OCI-LY1 (cell line): ENCODE results near the gene GJB4.

Experiments
- H2AFZ ChIP-seq: fragments of 200-600 bp; sonication (generic), shearing (Covaris generic); 2 replicates; pipeline ENCODE4 v1.6.0; 2014; ENCODE audit warnings: antibody characterized with exemption, mild to moderate bottlenecking, low read length
- H3F3A ChIP-seq: fragments of 200-600 bp; sonication (generic), shearing (Covaris generic); 2 replicates; pipeline ENCODE4 v1.6.0; 2014; ENCODE audit warnings: mild to moderate bottlenecking, antibody characterized with exemption, low read length, moderate library complexity; ENCODE audit not compliant: insufficient read depth
- H3K27ac ChIP-seq: fragments of 200-600 bp; sonication (generic); 2 replicates; pipeline ENCODE4 v1.5.1; 2014; ENCODE audit warnings: low read length, mixed run types, mild to moderate bottlenecking, low read depth; ENCODE audit not compliant: poor library complexity, severe bottlenecking
- H3K27me3 ChIP-seq: fragments of 200-600 bp; sonication (generic); 2 replicates; pipeline ENCODE4 v1.6.0; 2014; ENCODE audit warnings: antibody characterized with exemption, mild to moderate bottlenecking, low read length, moderate library complexity; ENCODE audit not compliant: insufficient read depth
- H3K36me3 ChIP-seq: fragments of 200-600 bp; sonication (generic); 2 replicates; pipeline ENCODE4 v1.6.1; 2014; ENCODE audit warnings: mild to moderate bottlenecking, antibody characterized with exemption, low read length, moderate library complexity, mixed read lengths; ENCODE audit not compliant: insufficient read depth
- H3K4me1 ChIP-seq: fragments of 200-600 bp; sonication (generic); 2 replicates; pipeline ENCODE4 v1.5.1; 2014; ENCODE audit warnings: mild to moderate bottlenecking, low read length, moderate library complexity; ENCODE audit not compliant: insufficient read depth, severe bottlenecking
- H3K4me2 ChIP-seq: fragments of 200-600 bp; sonication (generic), shearing (Covaris generic); 2 replicates; pipeline ENCODE4 v1.6.1; 2014; ENCODE audit warnings: low read length
- H3K4me3 ChIP-seq: fragments of 200-600 bp; sonication (generic); 2 replicates; pipeline ENCODE4 v1.5.1; 2014; ENCODE audit warnings: low read length, low read depth, mild to moderate bottlenecking, mixed read lengths; ENCODE audit not compliant: poor library complexity, severe bottlenecking
- H3K79me2 ChIP-seq: fragments of 200-600 bp; shearing (Covaris generic); 2 replicates; pipeline ENCODE4 v1.6.1; 2016; ENCODE audit warnings: mixed run types, low read length, mixed read lengths; ENCODE audit not compliant: insufficient read depth
- H3K9ac ChIP-seq: fragments of 200-600 bp; sonication (generic), shearing (Covaris generic); 2 replicates; pipeline ENCODE4 v1.6.1; 2014; ENCODE audit warnings: mild to moderate bottlenecking, low read length, mixed read lengths
- H3K9me2 ChIP-seq: fragments of 200-600 bp; sonication (generic), shearing (Covaris generic); 2 replicates; pipeline ENCODE4 v1.6.1; 2014; ENCODE audit warnings: low read depth, mild to moderate bottlenecking, low read length, mixed read lengths
- H3K9me3 ChIP-seq: fragments of 200-600 bp; shearing (Covaris generic); 2 replicates; pipeline ENCODE4 v1.6.1; 2014; ENCODE audit warnings: low read length, mixed read lengths
- H4K20me1 ChIP-seq: fragments of 200-600 bp; sonication (generic), shearing (Covaris generic); 2 replicates; pipeline ENCODE4 v1.6.0; 2016; ENCODE audit warnings: mild to moderate bottlenecking, low read length; ENCODE audit not compliant: insufficient read depth
- CTCF ChIP-seq: fragments of 200-600 bp; sonication (generic), shearing (Covaris generic); IDR thresholded peaks from 2 replicates; pipeline ENCODE4 v1.5.1; 2017; ENCODE audit warnings: mild to moderate bottlenecking, antibody characterized with exemption, low read length, moderate library complexity, mixed read lengths
- EZH2 ChIP-seq: fragments of 200-600 bp; sonication (generic), shearing (Covaris generic); IDR thresholded peaks from 2 replicates; pipeline ENCODE4 v1.8.0; 2017; ENCODE audit warnings: borderline replicate concordance, mixed run types, mild to moderate bottlenecking, antibody characterized with exemption, low read length, moderate library complexity, mixed read lengths

Gene GJB4

DNA sequence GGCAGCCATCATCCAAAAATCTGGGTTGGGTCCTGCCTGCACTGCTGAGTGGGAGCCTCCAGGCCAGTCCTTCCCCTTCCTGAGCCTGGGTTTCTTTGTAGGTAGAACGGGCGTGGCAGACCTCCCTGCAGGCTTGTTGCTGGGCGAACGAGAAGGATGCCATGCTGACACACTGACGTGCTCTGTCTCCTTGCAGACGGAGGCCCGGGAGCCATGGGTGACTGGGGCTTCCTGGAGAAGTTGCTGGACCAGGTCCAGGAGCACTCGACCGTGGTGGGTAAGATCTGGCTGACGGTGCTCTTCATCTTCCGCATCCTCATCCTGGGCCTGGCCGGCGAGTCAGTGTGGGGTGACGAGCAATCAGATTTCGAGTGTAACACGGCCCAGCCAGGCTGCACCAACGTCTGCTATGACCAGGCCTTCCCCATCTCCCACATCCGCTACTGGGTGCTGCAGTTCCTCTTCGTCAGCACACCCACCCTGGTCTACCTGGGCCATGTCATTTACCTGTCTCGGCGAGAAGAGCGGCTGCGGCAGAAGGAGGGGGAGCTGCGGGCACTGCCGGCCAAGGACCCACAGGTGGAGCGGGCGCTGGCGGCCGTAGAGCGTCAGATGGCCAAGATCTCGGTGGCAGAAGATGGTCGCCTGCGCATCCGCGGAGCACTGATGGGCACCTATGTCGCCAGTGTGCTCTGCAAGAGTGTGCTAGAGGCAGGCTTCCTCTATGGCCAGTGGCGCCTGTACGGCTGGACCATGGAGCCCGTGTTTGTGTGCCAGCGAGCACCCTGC is 34.7 kb downstream of the GJB4 start:
- H4K20me1 ChIP-seq: no peaks in the 10 kb centered on the region
- no peak for TF ChIP-seq EZH2
- TF ChIP-seq CTCF: no peak
- no peak overlapping the region for H2AFZ ChIP-seq
- no peak overlapping the region for H3K4me2 ChIP-seq
- H3K27ac ChIP-seq: no peak overlapping the region
- peaks cover 16% of the 10 kb centered on the region for H3K27me3 ChIP-seq
- H3K9ac ChIP-seq: no peak overlapping the region
- H3K36me3 ChIP-seq: no peaks in the 10 kb centered on the region
- no peaks in the 10 kb centered on the region for H3K9me3 ChIP-seq
- H3K4me3 ChIP-seq: no peak overlapping the region
- no peaks in the 10 kb centered on the region for H3F3A ChIP-seq
- no peaks in the 10 kb centered on the region for H3K9me2 ChIP-seq
- H3K79me2 ChIP-seq: no peaks in the 10 kb centered on the region
- no peaks in the 10 kb centered on the region for H3K4me1 ChIP-seq

DNA sequence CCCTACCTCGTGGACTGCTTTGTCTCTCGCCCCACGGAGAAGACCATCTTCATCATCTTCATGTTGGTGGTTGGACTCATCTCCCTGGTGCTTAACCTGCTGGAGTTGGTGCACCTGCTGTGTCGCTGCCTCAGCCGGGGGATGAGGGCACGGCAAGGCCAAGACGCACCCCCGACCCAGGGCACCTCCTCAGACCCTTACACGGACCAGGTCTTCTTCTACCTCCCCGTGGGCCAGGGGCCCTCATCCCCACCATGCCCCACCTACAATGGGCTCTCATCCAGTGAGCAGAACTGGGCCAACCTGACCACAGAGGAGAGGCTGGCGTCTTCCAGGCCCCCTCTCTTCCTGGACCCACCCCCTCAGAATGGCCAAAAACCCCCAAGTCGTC is 35.2 kb downstream of the GJB4 start:
- no peak overlapping the region for H3K4me2 ChIP-seq
- H3F3A ChIP-seq: no peaks in the 10 kb centered on the region
- no peaks in the 10 kb centered on the region for H3K9me3 ChIP-seq
- H3K79me2 ChIP-seq: no peaks in the 10 kb centered on the region
- no peak overlapping the region for H3K27ac ChIP-seq
- no peaks in the 10 kb centered on the region for H4K20me1 ChIP-seq
- no peaks in the 10 kb centered on the region for H3K9me2 ChIP-seq
- H3K27me3 ChIP-seq: peaks cover 16% of the 10 kb centered on the region
- no peak for TF ChIP-seq CTCF
- TF ChIP-seq EZH2: no peak
- H3K4me1 ChIP-seq: no peaks in the 10 kb centered on the region
- no peak overlapping the region for H3K4me3 ChIP-seq
- no peak overlapping the region for H2AFZ ChIP-seq
- H3K9ac ChIP-seq: no peak overlapping the region
- H3K36me3 ChIP-seq: no peaks in the 10 kb centered on the region

DNA sequence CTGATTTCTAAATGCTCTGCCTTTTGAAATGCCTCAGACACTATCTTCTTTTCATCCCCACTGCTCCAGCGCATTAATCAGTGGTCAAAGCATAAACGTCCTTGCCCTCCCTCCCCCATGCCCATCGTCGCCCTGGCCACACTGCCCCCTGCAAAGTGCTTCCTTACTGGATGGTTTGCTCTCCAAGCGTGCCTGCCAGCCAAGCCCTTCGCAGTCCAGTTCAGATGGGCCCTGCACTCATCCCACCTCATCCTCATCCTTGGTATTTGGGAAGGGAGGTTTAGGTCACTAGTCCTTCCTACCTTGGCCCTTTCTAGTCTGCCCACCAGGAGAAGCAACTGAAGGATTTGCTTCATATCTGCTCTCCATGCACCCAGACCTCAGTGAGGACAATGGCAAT is 36.4 kb downstream of the GJB4 start:
- no peaks in the 10 kb centered on the region for H3K36me3 ChIP-seq
- H2AFZ ChIP-seq: no peak overlapping the region
- H3K4me1 ChIP-seq: no peaks in the 10 kb centered on the region
- H3K9me2 ChIP-seq: no peaks in the 10 kb centered on the region
- H3K4me3 ChIP-seq: no peak overlapping the region
- H3K9me3 ChIP-seq: no peaks in the 10 kb centered on the region
- TF ChIP-seq CTCF (no peak), EZH2 (no peak)
- H3K27ac ChIP-seq: no peak overlapping the region
- H4K20me1 ChIP-seq: no peaks in the 10 kb centered on the region
- H3F3A ChIP-seq: no peaks in the 10 kb centered on the region
- H3K79me2 ChIP-seq: no peaks in the 10 kb centered on the region
- H3K4me2 ChIP-seq: no peak overlapping the region
- no peak overlapping the region for H3K9ac ChIP-seq
- peaks cover 16% of the 10 kb centered on the region for H3K27me3 ChIP-seq
